ENCODE measurements around the gene MNAT1. TPM values are rescaled to one million over a fixed set of nuclear protein-coding genes. Genes with fewer than 3 reads are reported as not detected.

Gene MNAT1
- total RNA-seq, 2 donors from 2014 or later = 25.6 to 27.2 TPM

DNA sequence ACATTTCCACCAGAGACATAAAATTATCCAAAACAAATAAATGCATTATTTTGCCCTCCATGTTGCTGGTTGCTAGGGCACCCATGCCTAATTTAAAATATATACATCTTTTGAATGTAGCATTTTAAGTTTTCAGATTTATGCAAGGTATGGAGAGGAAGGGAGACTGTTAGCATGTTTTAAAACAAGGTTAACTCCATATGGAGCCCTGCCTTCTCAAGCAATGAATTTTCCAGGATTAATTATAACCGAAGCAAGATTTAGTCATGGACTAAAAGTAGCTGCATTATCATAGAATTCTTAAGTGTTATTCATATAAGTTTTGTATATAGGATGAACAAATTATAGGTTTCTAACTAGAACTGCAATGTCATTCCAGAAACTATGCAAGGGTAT is 209.1 kb downstream of the MNAT1 start:
- no peak for DNase-seq
- no peak for ATAC-seq

DNA sequence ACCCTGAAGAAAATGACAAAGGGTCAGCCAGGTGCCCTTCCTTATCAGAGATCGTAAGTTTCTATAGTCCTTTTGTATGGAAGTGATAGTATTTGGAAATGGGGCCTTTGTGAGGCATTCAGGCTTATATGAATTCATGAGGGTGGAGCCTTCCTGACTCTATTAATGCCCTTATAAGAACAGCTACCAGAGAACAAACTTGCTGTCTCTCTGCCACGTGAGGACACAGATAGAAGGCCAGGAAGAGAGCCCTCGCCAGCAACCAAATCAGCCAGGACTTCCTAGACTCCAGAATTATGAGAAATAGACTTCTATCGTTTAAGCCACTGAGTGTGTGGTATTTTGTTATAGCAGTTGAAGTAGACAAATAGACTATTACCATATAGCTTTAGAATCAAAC is 209.6 kb downstream of the MNAT1 start:
- DNase-seq (no peak), ATAC-seq (peak; percentile 53 to 55)
- intact Hi-C loops (cut with DNase I) = no loop called here

More for the DNA sequence above, 209.1 kb downstream of the MNAT1 start:
- intact Hi-C loops (cut with DNase I) = no loop called here

DNA sequence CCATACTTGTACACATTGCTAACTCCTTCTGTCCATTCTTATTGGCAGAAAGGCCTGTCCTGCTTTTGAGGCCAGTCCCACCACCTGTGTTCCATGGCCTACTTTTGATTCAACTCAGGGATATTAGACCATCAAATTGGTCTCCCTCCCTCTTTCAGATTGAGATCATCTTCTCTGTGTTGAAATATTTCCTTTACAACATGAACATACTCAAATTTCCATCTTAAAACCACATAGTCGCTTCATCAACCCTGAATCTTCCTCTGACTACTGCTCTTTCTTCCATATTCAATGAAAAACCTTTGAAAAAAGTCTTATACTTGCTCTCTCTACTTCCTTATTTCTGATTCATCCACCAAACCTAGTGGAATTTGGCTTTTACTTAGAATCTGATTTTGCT is 211.4 kb downstream of the MNAT1 start:
- intact Hi-C loops (cut with DNase I) = no loop called here
- ATAC-seq = no peak
- no peak for DNase-seq

DNA sequence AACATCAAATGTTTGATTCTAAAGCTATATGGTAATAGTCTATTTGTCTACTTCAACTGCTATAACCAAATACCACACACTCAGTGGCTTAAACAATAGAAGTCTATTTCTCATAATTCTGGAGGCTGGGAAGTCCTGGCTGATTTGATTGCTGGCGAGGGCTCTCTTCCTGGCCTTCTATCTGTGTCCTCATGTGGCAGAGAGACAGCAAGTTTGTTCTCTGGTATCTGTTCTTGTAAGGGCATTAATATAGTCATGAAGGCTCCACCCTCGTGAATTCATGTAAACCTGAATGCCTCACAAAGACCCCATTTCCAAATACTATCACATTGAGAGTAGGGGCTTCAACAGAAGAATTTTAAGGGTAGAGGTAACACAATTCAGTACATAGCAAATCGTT is 212.2 kb downstream of the MNAT1 start:
- ATAC-seq = no peak

DNA sequence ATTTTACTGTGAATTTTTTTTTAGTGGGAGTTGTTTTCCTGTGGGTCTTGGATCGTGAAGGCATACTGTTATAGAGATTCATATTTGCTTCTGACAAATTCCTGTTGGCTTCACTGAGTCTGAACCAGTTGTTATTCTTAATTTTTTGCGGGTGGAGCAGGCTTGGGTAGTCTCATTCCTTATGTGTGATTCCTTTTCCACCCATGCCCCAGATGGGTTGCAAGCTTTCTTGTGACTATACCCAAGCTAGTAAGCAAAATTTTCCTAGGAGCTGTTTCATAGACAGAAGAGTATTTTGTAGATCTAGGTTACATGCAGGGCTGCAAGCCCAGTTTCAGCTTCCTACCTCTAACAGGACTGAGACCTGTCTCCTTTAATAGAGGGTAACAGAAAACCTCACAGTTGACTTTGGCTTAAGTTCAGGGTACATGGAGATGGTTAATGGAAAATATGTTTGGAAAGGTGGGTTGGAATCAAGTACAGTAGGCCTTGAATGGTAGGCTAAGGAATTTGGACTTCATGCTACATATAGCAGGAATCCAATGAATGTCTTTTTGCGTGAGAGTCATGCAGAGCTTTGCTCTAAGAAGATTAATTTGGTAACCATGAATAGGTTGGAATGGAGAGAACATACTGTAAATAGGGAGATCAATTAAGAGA is 217.3 kb downstream of the MNAT1 start:
- ATAC-seq (no peak), DNase-seq (no peak)
- intact Hi-C loops (cut with DNase I) = no loop called here

More for the DNA sequence above, 212.2 kb downstream of the MNAT1 start:
- DNase-seq = no peak
- intact Hi-C loops (cut with DNase I) = no loop called here

DNA sequence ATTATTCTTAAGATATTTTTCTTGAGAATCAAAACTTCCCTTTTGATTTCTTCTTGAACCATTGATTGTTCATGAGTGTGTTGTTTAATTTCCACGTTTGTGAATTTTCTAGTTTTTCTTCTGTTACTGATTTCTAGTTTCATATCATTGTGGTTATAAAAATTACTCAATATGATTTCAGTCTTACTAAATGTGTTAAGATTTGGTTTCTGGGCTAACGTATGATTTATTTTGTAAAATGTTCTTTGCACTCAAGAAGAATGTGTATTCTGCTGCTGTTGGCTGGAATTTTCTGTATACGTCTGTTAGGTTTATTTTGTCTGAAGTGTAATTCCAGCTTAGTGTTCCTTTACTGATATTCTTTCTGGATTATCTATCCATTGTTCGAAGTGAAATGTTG is 221.6 kb downstream of the MNAT1 start:
- DNase-seq (no peak), ATAC-seq (no peak)
- intact Hi-C loops (cut with DNase I) = no loop called here

DNA sequence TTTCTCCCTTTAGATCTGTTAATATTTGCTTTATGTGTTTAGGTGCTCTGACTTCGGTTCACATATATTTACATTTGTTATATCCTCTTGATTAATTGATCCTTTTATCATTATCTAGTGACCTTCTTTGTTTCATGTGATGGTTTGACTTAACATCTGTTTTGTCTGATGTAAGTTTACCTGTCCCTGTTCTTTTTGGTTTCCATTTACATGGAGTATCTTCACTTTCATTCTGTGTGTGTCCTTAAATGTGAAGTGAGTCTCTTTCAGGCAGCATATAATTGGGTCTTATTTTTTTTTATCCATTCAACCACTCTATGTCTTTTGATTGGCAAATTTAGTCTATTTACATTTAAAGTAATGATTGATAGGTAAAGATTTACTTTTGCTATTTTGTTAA is 222.1 kb downstream of the MNAT1 start:
- intact Hi-C loops (cut with DNase I) = no loop called here
- DNase-seq (no peak), ATAC-seq (no peak)

DNA sequence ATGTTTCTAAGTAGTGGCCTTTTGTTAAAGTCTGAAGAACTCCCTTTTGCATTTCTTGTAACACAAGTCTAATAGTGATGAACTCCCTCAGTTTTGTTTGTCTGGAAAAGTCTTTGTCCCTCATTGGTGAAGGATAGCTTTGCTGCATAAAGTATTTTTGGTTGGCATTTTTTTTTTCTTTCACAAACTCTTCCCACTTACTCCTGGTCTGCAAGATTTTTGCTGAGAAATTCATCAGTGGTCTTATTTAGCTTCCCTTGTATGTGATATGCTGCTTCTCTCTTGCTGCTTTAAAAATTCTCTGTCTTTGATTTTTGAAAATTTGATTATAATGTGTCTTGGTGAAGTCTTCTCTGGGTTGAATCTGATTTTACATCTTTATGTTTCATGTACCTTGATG is 223.6 kb downstream of the MNAT1 start:
- no peak for DNase-seq
- ATAC-seq = no peak
- intact Hi-C loops (cut with DNase I) = no loop called here

DNA sequence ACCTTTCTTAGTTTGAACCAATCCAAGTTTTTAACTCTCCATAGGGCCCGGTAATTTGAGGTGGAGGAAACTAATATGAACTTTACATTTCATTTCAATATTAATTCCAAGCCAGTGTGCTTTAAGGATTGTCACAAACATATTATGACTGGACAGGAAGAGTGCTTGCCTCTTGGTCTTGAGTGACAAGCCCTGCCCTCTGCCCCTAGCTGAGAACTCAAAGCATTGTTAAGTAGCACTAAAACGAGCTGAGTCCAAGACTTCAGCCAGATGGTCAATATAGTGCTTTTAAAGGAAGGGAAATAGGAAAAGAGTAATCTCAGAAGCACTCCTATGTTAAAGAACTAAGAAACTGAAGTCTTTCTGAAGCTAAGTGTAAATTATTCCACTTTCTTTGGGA is 229.2 kb downstream of the MNAT1 start:
- ATAC-seq (no peak), DNase-seq (no peak)
- intact Hi-C loops (cut with DNase I) = no loop called here

DNA sequence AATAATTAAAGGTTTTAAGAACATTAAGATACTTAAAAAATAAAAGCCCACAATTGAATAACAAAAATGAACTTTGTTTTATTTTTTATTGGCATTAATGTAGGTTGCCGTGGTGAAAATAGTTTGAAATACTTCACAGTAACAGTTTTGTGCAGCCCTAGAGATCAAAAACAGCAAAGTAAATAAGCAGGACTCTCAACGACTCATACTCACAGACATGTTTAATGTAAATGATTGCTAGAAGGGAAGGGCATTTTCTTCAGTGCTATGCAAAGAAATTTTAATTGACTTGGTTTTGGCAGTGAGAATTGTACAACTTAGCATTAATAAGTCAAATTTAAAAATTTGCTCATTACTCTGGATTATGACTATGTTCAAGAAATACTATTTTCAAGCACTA is 230.3 kb downstream of the MNAT1 start:
- DNase-seq = no peak
- intact Hi-C loops (cut with DNase I) = no loop called here
- no peak for ATAC-seq

DNA sequence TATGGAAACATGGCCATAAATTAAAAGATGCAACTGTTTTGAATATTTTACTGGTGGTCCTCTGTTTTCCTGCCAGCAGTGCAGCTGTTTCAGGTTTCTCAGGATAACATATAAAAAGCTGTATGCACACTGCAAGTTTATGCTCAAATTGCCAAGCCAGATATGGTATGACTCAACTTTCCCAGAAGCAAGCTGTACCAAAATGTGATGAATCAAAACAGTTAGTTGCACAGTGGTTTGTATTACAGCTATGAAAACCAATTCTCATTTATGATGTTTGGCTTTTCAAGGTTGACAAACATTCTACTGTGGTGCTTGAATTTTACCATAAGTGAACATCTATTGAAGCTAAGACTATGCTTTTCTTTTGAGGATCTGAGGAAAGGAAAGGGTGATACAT is 230.8 kb downstream of the MNAT1 start:
- ATAC-seq (peak in 1 of 2 donors; percentile 65), DNase-seq (no peak)
- intact Hi-C loops (cut with DNase I) = no loop called here

DNA sequence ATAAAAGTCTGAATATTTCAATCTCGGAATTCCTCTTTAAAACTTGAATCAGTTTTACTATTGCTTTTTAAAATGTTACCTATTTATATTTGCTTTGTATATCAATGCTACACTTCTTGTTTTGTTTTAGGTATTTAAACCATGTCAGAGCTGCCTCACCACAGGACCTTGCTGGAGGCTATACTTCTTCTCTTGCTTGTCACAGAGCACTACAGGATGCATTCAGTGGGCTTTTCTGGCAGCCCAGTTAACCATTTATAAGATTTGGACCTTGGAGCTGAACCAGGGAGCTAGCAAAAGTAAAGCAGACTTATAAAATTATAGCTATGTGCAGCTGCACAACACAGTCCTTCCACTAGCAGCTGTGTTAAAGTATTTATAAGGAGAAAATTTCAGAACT is 233.5 kb downstream of the MNAT1 start:
- DNase-seq = no peak
- intact Hi-C loops (cut with DNase I) = no loop called here
- ATAC-seq = no peak

DNA sequence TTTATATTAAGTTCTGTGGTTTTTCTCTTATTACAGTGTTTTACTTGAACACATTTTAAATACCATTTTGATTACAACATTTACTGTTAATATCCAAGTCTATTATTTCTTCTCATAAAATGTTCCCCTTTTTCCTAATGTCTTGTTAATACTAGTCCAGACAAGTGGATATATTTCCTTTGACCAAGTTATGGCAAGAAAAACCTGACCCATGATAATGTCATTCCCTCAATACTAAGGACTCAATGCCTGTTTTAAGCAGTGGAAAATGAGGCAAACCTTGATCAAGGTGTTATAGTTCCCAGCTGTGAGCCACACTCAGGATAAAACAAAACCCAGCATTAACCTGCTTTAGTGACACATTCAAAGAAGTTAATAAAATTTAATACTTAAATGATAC is 234.1 kb downstream of the MNAT1 start:
- DNase-seq = no peak
- no peak for ATAC-seq
- intact Hi-C loops (cut with DNase I) = no loop called here

DNA sequence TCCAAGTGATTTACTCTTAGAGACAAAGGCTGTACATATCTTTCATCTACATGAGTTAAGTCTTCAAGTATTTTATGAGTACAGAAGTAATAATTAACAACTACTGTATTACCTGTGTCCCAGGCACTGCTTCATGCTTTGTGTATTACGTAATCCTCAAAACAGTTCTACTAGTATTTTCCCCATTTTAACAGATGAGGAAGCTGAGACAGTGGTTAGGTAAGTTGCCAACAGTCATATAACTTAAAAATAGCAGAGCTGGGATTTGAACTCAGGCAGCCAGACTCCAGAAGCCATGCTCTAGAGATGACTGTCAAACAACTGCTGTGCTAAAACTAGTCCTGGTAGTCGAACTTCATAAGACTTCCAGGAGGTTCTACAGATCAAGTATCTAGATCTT is 235.6 kb downstream of the MNAT1 start:
- intact Hi-C loops (cut with DNase I) = no loop called here
- DNase-seq (no peak), ATAC-seq (no peak)

DNA sequence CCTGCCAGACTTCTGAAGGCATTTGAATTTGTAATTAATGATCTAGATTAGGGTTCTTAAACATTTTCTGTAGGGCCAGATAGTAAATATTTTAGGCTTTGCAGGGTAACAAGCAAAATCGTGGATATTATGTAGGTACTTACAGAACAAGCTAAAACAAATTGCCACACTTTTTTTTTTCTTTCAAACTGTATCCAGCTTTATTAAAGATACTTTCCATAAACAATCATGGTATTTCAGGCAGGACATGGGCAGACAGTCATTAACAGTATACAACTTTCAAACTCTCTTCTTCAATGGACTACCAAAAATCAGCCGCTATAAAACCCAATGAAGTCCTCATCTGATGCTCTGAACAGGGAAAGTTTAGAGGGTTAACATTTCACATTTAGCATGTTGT is 236.7 kb downstream of the MNAT1 start:
- ATAC-seq (no peak), DNase-seq (no peak)
- intact Hi-C loops (cut with DNase I) = no loop called here

DNA sequence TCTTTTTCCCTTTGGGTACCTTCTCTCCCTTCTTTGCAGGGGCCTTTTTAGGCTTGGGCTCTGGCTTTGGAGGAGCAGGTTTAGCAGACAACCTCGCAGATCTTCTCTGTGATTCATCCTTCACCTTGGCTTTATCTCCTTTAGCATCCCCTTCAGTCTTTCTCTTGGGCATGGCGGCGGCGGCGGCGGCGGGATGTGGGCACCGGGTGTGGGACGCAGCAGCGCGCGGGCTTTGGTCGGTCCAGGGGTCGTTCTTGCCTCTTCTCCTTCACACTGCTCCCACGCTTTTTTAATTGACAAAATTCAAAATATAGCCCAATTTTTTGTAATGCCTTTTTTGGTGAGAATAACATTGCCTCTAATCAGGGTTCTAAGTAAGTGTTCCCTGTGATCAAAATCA is 237.7 kb downstream of the MNAT1 start:
- intact Hi-C loops (cut with DNase I) = no loop called here
- DNase-seq (no peak), ATAC-seq (no peak)

DNA sequence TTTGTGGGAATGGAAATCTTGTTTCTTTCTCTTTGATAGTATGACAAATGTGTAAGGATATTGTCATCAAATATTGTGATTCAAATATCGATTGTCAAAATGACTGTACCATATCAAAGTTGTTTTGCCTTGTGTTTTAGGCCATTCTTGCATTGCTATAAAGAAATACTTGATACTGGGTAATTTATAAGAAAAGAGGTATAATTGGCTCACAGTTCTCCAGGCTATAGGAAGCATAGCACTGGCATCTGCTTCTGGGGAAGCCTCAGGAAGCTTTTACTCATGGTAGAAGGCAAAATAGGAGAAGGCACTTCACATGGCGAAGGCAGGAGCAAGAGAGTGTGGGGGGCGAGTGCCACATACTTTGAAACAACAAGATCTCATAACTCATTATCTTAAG is 238.5 kb downstream of the MNAT1 start:
- ATAC-seq (no peak), DNase-seq (no peak)
- intact Hi-C loops (cut with DNase I) = no loop called here

DNA sequence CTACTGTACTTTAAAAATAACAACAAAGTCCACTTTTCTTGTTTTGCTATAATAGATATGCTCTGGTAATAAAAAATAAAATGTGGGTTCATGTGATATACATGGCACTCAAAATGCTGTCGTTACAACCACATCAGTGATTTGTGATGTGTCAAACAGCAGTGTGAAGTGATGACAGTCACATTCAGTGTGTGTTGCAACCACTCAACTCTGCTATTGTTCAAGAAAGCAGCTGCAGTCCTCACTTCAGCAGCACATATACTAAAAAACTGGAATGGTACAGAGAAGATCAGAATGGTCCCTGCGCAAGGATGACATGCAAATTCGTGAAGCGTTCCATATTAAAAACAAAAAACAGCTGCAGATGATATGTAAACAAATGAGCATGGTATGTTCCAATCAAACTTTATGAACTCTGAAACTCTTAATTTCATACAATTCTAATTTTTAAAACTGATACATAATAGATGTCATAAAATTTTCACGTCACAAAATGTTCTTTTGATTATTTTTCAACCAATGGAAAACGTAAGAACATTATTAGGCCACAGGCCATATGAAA is 239.6 kb downstream of the MNAT1 start:
- intact Hi-C loops (cut with DNase I) = no loop called here
- ATAC-seq (no peak), DNase-seq (no peak)

DNA sequence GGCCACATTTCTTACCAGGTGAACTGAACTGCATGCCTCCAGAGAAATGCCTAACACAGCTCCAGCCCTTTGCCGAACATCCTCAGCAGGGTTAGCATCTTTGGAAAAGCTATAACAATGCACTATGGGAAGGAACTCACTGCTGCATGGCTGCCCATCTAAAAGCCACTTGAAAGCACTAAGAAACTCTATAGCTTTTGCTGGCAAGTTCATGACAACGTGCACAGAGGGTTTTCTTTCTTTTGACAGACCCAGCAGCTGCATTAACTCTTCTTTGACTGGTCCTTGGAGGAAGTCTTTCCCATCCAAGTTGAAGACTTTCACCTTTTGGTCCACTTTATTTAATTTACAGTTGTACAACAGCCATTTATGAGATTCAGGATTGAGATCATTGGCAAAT is 241.0 kb downstream of the MNAT1 start:
- intact Hi-C loops (cut with DNase I) = no loop called here
- DNase-seq = no peak

DNA sequence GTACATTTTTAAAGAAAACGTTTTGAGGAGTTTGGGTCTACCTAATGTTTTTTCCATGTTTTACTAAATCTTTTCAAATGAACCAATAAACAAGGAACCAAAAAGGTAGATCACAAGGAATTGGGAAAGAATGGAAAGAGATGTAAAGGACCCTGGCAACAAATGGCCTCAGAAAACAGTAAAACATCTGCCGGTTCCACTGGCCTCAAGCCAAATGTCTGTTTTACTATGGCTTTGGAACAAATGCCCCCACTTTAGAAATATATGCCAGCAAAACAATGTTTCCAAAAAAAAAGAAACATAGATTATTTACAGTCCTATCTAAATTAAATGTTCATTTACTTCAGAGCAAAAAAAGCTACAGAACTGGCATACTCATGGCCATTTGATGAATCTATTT is 243.3 kb downstream of the MNAT1 start:
- intact Hi-C loops (cut with DNase I) = no loop called here
- DNase-seq (no peak), ATAC-seq (no peak)

More for the DNA sequence above, 241.0 kb downstream of the MNAT1 start:
- ATAC-seq = no peak

DNA sequence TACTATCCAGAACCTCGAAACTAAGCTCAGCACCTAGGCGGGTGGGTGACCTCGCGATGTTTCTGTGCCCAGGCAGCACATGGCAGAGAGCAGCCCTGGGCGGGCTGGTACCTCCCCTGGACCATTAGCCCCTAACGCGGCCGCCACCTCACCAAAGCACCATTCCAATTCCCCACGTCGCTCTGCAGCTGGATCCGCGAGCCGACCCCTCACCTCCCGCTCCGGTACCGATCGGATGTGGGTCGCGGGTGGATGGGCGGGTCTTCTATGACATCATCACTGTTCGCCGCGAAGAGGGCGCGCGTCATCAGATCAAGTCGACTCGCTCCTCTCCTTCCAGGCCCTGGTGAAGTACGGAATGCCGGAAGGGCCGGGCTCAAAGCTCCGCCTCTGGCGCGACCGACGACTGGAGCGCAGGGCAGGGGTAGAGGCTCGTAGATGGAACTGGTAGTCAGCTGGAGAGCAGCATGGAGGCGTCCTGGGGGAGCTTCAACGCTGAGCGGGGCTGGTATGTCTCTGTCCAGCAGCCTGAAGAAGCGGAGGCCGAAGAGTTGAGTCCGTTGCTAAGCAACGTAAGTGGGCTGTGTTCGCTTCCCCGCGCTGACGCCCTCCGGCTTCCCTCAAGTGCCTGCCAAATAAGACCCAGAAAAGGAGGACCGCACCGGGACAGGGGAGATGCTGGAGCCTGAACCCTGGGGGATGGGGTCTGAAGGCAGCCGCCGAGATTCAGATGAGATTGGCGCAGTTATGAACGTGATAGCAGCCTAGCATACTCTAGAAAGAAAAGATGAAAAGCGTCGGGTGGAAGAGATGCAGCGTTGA is 246.5 kb downstream of the MNAT1 start, which contains the start of the genes SLC38A6 and TRMT5:
TSS of gene SLC38A6 (plus strand) at position 435 of the 822 bp plus-strand sequence. CDS start at position 468, 33 bp downstream.
TSS of gene TRMT5 (minus strand) at position 269 of the 822 bp plus-strand sequence. CDS start at position 163, 106 bp downstream.
- intact Hi-C loops (cut with DNase I) = loop anchor here in 1 of 2 donors (10.0 kb wide), 1 partner anchor 256 kb away; the partner anchor contains the start of gene SIX4
- DNase-seq = peak; percentile 95
- ATAC-seq = peak; percentile 97 to 98
